ENCODE data around the gene BMP8B.
"Not testable (repeated sequence)": the region's sequence is repeated elsewhere in the genome, so short reads cannot be mapped to it uniquely, and the experiment has no call there.

Gene BMP8B

GRCh38 chr1:39777896-39778295 lies 10.8 kb downstream of the BMP8B start:
- DNase-seq (ENCODE audit: low spot score), result not testable (repeated sequence)

GRCh38 chr1:39777306-39777705 lies 11.4 kb downstream of the BMP8B start:
- DNase-seq (ENCODE audit: low spot score), result no peak

GRCh38 chr1:39776886-39777285 lies 11.8 kb downstream of the BMP8B start:
- no peak for DNase-seq (ENCODE audit: low spot score)

- DNase-seq (ENCODE audit: low spot score), result no peak
Measured at GRCh38 chr1:39776400-39776713, 12.3 kb downstream of the BMP8B start.

GRCh38 chr1:39775676-39776399 lies 12.8 kb downstream of the BMP8B start:
- DNase-seq (ENCODE audit: low spot score), result not testable (repeated sequence)

- not testable (repeated sequence) for DNase-seq (ENCODE audit: low spot score)
Measured at GRCh38 chr1:39775141-39775540, 13.5 kb downstream of the BMP8B start.

- DNase-seq (ENCODE audit: low spot score), result not testable (repeated sequence)
Measured at GRCh38 chr1:39773369-39773979, 15.2 kb downstream of the BMP8B start.

- DNase-seq (ENCODE audit: low spot score), result not testable (repeated sequence)
Measured at GRCh38 chr1:39771022-39771532, 17.6 kb downstream of the BMP8B start, which contains the start of gene OXCT2. Gene OXCT2, minus strand, starts transcription at chr1:39771348. Its CDS starts 93 bp downstream, at chr1:39771255.

GRCh38 chr1:39770100-39771021 lies 18.3 kb downstream of the BMP8B start:
- DNase-seq (ENCODE audit: low spot score), result not testable (repeated sequence)

GRCh38 chr1:39769502-39769901 lies 19.2 kb downstream of the BMP8B start:
- DNase-seq (ENCODE audit: low spot score), result not testable (repeated sequence)

GRCh38 chr1:39766466-39766865 lies 22.2 kb downstream of the BMP8B start:
- not testable (repeated sequence) for DNase-seq (ENCODE audit: low spot score)

- not testable (repeated sequence) for DNase-seq (ENCODE audit: low spot score)
Measured at GRCh38 chr1:39764512-39764911, 24.2 kb downstream of the BMP8B start.

GRCh38 chr1:39763619-39764374 lies 24.9 kb downstream of the BMP8B start:
- DNase-seq (ENCODE audit: low spot score), result not testable (repeated sequence)

GRCh38 chr1:39762550-39763540 lies 25.8 kb downstream of the BMP8B start:
- DNase-seq (ENCODE audit: low spot score), result no peak

GRCh38 chr1:39761557-39762260 lies 27.0 kb downstream of the BMP8B start:
- no peak for DNase-seq (ENCODE audit: low spot score)

GRCh38 chr1:39761016-39761415 lies 27.6 kb downstream of the BMP8B start:
- DNase-seq (ENCODE audit: low spot score), result no peak

GRCh38 chr1:39760074-39761008 lies 28.3 kb downstream of the BMP8B start:
- no peak for DNase-seq (ENCODE audit: low spot score)

GRCh38 chr1:39759436-39759726 lies 29.3 kb downstream of the BMP8B start:
- no peak for DNase-seq (ENCODE audit: low spot score)

Data from hematopoietic multipotent progenitor cell treated with erythropoietin and hydrocortisone succinate and interleukin-3 and kit ligand, for 17 days (in vitro differentiated cells).